HG03520 (cell line): Measurements from ENCODE around the gene PPP1R13B.
"Not testable (repeated sequence)": the region's sequence is repeated elsewhere in the genome, so short reads cannot be mapped to it uniquely, and the experiment has no call there.

Experiments used
- ATAC-seq: cut with Tn5 transposase; IDR thresholded peaks from one replicate; pipeline ENCODE4 v1.9.1; 2021; ENCODE audit warnings: mild to moderate bottlenecking, moderate library complexity; ENCODE audit not compliant: unreplicated experiment

Gene PPP1R13B, protein sequence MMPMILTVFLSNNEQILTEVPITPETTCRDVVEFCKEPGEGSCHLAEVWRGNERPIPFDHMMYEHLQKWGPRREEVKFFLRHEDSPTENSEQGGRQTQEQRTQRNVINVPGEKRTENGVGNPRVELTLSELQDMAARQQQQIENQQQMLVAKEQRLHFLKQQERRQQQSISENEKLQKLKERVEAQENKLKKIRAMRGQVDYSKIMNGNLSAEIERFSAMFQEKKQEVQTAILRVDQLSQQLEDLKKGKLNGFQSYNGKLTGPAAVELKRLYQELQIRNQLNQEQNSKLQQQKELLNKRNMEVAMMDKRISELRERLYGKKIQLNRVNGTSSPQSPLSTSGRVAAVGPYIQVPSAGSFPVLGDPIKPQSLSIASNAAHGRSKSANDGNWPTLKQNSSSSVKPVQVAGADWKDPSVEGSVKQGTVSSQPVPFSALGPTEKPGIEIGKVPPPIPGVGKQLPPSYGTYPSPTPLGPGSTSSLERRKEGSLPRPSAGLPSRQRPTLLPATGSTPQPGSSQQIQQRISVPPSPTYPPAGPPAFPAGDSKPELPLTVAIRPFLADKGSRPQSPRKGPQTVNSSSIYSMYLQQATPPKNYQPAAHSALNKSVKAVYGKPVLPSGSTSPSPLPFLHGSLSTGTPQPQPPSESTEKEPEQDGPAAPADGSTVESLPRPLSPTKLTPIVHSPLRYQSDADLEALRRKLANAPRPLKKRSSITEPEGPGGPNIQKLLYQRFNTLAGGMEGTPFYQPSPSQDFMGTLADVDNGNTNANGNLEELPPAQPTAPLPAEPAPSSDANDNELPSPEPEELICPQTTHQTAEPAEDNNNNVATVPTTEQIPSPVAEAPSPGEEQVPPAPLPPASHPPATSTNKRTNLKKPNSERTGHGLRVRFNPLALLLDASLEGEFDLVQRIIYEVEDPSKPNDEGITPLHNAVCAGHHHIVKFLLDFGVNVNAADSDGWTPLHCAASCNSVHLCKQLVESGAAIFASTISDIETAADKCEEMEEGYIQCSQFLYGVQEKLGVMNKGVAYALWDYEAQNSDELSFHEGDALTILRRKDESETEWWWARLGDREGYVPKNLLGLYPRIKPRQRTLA

GRCh38 chr14:103847451-103848174 lies at the start of gene PPP1R13B:
TSS of gene PPP1R13B (minus strand) at chr14:103847575. CDS start at chr14:103847307, 268 bp downstream.
- peak; percentile 76 for ATAC-seq

DNA sequence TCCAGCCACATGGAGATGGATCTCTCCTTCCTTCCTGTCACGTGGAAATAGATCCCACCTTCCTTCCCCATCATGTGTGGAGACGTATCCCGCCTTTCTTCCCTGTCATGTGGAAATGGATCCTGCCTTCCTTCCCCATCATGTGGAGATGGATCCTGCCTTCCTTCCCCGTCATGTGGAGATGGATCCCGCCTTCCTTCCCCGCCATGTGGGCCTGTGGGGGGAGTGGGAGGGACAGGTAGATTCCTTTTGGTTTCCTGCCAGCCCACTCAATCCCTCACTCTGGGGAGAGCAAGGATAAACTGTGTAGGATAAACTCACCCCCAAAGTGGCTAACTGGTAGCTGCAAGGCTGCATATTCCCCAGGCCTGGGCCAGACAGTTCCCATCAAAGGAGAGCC lies 49.2 kb upstream of the PPP1R13B start:
- no peak for ATAC-seq

DNA sequence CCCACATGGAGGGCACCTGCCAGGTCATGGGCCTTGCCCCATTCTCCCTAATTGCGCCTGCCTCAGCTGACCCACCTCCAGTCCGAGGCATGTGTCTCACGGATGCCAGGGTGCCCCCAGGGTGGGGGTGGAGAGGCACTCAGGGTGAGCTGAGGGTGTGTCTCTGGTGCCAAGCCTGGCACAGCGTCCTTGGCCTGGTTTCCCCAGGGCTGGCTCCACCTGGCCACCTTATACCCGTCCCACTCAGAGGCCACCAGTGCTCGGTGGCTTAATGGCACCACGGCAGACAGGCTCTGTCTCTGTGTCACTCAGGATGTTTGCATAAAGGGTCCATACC lies 47.3 kb upstream of the PPP1R13B start:
- ATAC-seq: no peak

- ATAC-seq: no peak
These were observed 46.8 kb upstream of the PPP1R13B start for GRCh38 chr14:103894034-103894722.

- ATAC-seq: no peak
These were observed 44.9 kb upstream of the PPP1R13B start for GRCh38 chr14:103892247-103892646.

- ATAC-seq: no peak
These were observed 44.4 kb upstream of the PPP1R13B start for GRCh38 chr14:103891667-103892215.

DNA sequence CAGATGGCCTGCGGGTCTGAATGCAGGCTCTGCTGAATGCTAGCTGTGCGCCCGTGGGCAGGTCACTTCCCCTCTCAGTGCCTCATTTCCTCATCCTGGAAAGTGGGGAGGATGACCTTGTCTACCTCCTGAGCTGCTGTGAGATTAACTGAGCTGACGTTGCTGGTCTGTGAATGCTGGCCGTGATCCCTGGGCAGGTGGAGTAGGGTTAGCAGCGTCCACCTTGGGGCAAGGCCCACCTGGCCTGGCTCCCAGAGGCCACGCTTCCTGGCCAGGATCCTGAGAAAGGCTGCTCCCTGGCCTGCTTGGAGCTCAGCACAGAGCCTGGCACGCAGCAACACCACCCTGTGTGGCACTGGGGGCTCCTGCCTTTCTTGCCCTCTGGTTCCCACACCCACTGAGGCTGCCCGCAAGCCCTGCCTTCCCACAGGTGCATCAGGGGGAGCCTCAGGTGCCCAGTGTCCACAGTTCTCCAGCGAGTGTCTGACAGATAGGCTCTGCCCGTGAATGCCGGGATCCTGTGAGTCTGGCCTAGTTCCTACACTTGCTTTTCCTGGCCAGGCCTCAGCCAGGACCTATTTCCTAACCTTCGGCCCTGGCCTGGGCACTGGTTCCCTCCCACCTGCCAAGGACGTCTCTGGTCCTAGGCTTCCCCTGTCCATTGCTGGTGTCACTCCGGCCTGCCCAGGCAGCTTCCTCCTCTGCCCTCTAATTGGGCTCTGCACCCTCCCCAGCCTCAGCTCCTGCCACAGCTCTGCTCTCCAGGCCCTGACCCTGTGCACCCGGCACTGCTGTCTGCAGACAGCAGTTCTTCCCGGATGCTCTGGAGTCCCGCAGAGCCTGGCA lies 43.7 kb upstream of the PPP1R13B start:
- no peak for ATAC-seq

DNA sequence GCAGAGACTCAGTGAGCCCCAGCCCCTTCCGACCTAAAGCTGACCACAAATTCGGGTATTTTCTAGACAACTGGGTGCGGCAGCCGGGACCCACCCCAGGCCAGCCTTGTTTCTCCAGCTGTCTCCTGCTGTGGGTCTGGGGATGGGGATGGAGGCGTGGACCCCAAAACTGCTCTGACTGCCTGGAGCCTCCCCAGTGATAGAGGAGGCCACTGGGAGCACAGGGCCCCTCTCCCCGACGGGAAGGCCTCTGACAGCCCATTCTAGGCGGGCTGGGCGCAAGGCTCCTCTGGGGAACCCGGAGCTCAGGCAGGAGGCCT lies 42.6 kb upstream of the PPP1R13B start:
- ATAC-seq: no peak

DNA sequence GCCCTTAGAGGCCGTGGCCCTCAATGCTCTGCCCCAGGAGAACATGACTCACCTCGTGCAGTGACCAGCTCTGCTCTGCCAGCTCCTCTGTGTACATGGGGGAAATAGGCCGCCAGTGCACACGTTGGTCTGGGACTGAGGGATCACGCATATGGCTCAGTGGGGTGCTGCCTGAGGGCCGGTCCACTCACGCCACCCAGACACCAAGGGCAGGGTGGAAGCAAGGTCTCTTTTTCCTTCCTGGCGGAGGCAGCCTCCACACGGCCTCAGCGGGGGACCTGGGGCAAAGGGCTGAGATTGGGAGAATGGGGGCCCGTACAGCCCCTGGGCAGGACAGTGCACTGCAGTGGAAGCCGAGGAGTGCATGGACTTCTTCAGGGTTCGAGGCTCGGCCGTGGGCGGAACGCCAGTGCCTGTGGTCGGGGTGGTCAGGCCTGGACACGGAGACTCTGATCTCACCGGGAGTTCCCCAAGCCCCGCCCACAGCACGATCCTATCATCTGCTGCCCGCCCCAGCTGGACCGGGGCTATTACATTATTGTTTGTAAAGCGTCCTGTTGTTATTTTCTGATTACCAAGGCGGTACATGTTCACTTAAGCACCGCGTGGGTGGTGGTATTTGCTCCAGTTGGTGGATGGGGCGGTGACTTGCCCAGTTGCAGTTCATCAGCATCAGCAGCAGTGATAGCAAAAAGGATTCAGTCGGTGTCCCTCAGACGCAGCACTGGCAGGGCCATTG lies 42.1 kb upstream of the PPP1R13B start:
- no peak for ATAC-seq

GRCh38 chr14:103889002-103889312 lies 41.6 kb upstream of the PPP1R13B start:
- ATAC-seq: not testable (repeated sequence)

- ATAC-seq: no peak
These were observed 40.3 kb upstream of the PPP1R13B start for GRCh38 chr14:103887557-103888115.

GRCh38 chr14:103887170-103887501 lies 39.8 kb upstream of the PPP1R13B start:
- no peak for ATAC-seq

DNA sequence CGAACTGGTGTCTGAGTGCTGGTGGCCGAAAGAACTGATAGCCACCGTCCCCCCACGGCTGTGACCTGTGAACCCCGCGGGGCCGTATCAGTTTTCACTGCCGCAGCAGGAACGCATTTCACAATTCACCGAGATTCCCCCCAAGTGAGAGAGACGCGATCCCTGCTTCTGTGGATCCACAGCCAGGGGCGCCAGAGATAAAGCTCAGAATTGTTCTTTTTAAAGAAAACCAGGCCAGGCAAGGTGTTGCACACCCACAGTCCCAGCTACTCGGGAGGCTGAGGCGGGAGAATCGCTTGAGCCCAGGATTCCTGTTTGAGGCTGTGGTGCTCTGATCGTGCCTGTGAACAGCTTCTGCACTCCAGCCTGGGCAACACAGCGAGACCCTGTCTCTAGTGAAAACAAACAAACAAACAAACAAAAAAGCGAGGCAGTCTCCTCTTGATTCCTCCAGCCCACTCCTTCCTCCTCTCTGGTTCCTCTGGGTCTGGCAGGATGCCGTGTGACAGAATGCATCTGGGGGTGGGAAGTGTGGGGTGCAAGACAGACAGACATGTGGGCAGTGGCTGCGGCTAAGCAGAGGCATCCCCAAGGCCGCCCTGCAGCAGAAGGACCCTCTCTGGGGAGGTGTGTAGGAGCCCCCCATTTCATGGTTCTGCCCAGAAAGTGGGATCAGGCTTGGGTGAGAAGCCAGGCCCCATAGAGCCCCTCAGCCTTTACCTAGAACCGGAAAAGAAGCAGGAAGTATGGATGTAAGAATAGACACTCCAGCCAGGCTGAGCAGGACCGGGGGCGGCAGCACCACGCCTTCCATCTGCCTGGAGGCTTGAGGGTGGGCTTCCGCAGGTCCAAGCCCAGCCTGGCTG lies 39.2 kb upstream of the PPP1R13B start:
- ATAC-seq: no peak

DNA sequence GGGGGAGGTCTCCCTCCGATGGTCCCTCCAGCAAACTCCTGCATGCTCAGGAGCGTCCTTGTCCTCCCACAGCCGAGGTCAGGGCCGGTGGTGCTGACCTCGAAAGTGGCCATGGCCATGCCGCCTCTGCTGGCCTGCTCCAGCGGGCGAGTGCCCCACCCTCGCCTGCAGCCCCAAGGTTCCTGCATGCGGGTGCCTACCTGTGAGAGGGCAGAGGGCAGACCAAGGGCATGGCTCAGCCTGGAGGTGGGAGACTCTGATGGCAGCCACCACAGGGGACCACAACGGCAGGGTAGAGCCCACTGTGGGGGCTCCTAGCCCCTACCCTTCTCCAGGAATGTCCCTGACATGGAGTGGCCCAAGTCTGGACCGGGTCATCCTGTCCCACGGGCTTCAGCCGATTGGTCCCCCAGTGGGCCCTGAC lies 38.1 kb upstream of the PPP1R13B start:
- no peak for ATAC-seq

GRCh38 chr14:103884854-103885253 lies 37.5 kb upstream of the PPP1R13B start:
- no peak for ATAC-seq

DNA sequence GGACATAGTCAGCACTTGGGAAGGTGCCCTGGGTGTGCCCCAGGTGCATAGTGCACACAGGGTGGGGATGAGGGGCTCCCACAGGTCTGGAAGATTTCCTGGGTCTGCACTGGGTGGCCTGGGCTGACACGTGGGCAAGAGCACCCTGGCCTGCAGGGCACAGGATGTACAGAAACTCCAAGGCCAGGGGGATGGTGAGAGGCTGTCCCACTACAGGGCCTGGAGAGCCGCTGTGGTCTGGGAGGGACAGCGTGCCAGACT lies 35.8 kb upstream of the PPP1R13B start:
- ATAC-seq: no peak

DNA sequence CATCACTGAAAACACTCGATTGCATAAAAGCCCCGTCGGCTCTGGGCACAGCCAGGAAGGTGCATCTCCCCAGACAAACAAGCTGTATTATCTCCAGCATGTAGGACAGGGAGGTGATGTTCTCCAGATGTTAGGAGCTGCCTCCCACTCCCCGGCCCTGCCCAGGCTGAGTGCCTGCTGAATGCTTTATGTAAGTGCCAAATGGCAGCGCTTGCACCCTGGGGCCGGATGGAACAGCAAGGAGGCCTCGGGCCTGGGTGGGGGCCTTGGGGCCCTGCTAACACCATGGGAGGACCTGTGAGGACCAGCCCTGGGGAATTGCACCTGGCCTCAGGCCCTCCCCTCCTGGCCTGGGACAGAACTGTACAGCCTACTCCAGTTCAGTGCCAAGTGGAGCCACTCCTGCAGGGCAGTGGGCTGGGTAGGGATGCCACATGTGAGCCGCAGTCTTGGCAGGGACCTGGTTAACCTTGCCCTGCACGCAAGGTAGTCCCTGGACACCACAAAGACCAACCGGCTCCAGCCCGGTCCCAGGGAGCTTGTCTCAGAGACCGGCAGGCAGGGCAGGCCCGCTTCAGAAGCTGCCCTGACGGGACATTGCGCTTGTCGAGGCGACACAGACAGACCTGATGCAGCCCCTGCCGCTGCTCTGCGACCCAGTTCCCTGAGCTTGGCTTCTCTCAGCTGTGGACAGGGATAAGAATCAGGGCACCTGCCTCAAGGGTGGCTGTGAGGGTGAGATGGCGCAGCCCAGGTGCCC lies 35.3 kb upstream of the PPP1R13B start:
- ATAC-seq: no peak
